ENCODE measurements around the gene MARS2.
"Not testable (repeated sequence)": the region's sequence is repeated elsewhere in the genome, so short reads cannot be mapped to it uniquely, and the experiment has no call there.

The MARS2 gene

GRCh38 chr2:197706839-197707207 lies 1.7 kb downstream of the MARS2 start:
- ChIA-PET CTCF (interaction anchor here (0.6 to 0.7 kb wide), 3 partner anchors 54 to 609 kb away, joined by 3 to 4 read pairs (median 3); no protein-coding TSS in a partner anchor), POLR2A (interaction anchor here (1.2 to 2.8 kb wide), 2 partner anchors 191 to 207 kb away, joined by 5 to 17 read pairs; partner anchors contain the start of genes HSPD1, HSPE1 and MOB4)
- no peak for TF ChIP-seq SUZ12 (IDR thresholded peaks at IDR 0.05)
- TF ChIP-seq ZNF384 (IDR thresholded peaks at IDR 0.05), result no peak
- no peak for TF ChIP-seq TARDBP (IDR thresholded peaks at IDR 0.05)
- no peak for TF ChIP-seq SP1 (IDR thresholded peaks at IDR 0.05)
- no peak for TF ChIP-seq FOXA1 (IDR thresholded peaks at IDR 0.05)
- no peak for TF ChIP-seq HDGF (IDR thresholded peaks at IDR 0.05; ENCODE audit: borderline replicate concordance)
- TF ChIP-seq ELF4 (IDR thresholded peaks at IDR 0.05), result no peak
- no peak for TF ChIP-seq BHLHE40 (IDR thresholded peaks at IDR 0.05; ENCODE audit: borderline replicate concordance)
- no peak for TF ChIP-seq FOXK2 (IDR thresholded peaks at IDR 0.05)
- TF ChIP-seq NFRKB (IDR thresholded peaks at IDR 0.05), result no peak
- TF ChIP-seq L3MBTL2 (conservative IDR thresholded peaks at IDR 0.05), result no peak
- no peak for TF ChIP-seq LEF1 (IDR thresholded peaks at IDR 0.05; ENCODE audit: borderline replicate concordance)
- DNase-seq (ENCODE audit: extremely low spot score), result peak; percentile 12

- ChIA-PET POLR2A (no interaction called here), CTCF (interaction anchor here (0.6 to 0.7 kb wide), 3 partner anchors 53 to 1982 kb away, joined by 3 to 6 read pairs (median 3); no protein-coding TSS in a partner anchor)
- TF ChIP-seq SUZ12 (IDR thresholded peaks at IDR 0.05) (no peak), NFRKB (IDR thresholded peaks at IDR 0.05) (no peak), FOXM1 (IDR thresholded peaks at IDR 0.05; ENCODE audit: borderline replicate concordance) (no peak), ZNF384 (IDR thresholded peaks at IDR 0.05) (no peak), HDGF (IDR thresholded peaks at IDR 0.05; ENCODE audit: borderline replicate concordance) (no peak), ELF4 (IDR thresholded peaks at IDR 0.05) (no peak), LEF1 (IDR thresholded peaks at IDR 0.05; ENCODE audit: borderline replicate concordance) (no peak), ARNT (IDR thresholded peaks at IDR 0.05) (no peak), BHLHE40 (IDR thresholded peaks at IDR 0.05; ENCODE audit: borderline replicate concordance) (no peak), FOXA1 (IDR thresholded peaks at IDR 0.05) (no peak), PKNOX1 (IDR thresholded peaks at IDR 0.05) (no peak), SP1 (IDR thresholded peaks at IDR 0.05) (no peak), CTBP1 (IDR thresholded peaks at IDR 0.05; ENCODE audit: borderline replicate concordance) (no peak), FOXK2 (IDR thresholded peaks at IDR 0.05) (no peak), TARDBP (IDR thresholded peaks at IDR 0.05) (no peak), L3MBTL2 (conservative IDR thresholded peaks at IDR 0.05) (no peak)
- DNase-seq (ENCODE audit: extremely low spot score), result peak; percentile 23
These were observed 2.4 kb downstream of the MARS2 start for GRCh38 chr2:197707316-197708213.

GRCh38 chr2:197708331-197708730 lies 3.2 kb downstream of the MARS2 start:
- TF ChIP-seq ZNF384 (IDR thresholded peaks at IDR 0.05) (no peak), FOXM1 (IDR thresholded peaks at IDR 0.05; ENCODE audit: borderline replicate concordance) (no peak), ARNT (IDR thresholded peaks at IDR 0.05) (no peak), L3MBTL2 (conservative IDR thresholded peaks at IDR 0.05) (no peak), FOXK2 (IDR thresholded peaks at IDR 0.05) (no peak), SP1 (IDR thresholded peaks at IDR 0.05) (no peak), LEF1 (IDR thresholded peaks at IDR 0.05; ENCODE audit: borderline replicate concordance) (no peak), NFRKB (IDR thresholded peaks at IDR 0.05) (no peak), ELF4 (IDR thresholded peaks at IDR 0.05) (no peak), PKNOX1 (IDR thresholded peaks at IDR 0.05) (no peak), SUZ12 (IDR thresholded peaks at IDR 0.05) (no peak), TARDBP (IDR thresholded peaks at IDR 0.05) (no peak), CTBP1 (IDR thresholded peaks at IDR 0.05; ENCODE audit: borderline replicate concordance) (no peak), BHLHE40 (IDR thresholded peaks at IDR 0.05; ENCODE audit: borderline replicate concordance) (no peak), HDGF (IDR thresholded peaks at IDR 0.05; ENCODE audit: borderline replicate concordance) (no peak)
- no peak for DNase-seq (ENCODE audit: extremely low spot score)
- POLR2A ChIA-PET, result no interaction called here
- CTCF ChIA-PET, result interaction anchor here (0.6 kb wide), 1 partner anchor 1981 kb away, joined by 6 read pairs; no protein-coding TSS in a partner anchor

GRCh38 chr2:197709140-197709539 lies 4.0 kb downstream of the MARS2 start:
- CTCF ChIA-PET; DNase-seq (ENCODE audit: extremely low spot score); POLR2A ChIA-PET: not testable (repeated sequence)

- no peak for TF ChIP-seq FOXM1 (IDR thresholded peaks at IDR 0.05; ENCODE audit: borderline replicate concordance)
- no peak for TF ChIP-seq PKNOX1 (IDR thresholded peaks at IDR 0.05)
- no peak for TF ChIP-seq ARNT (IDR thresholded peaks at IDR 0.05)
- TF ChIP-seq FOXA1 (IDR thresholded peaks at IDR 0.05), result no peak
- no peak for TF ChIP-seq ZNF384 (IDR thresholded peaks at IDR 0.05)
- no peak for TF ChIP-seq L3MBTL2 (conservative IDR thresholded peaks at IDR 0.05)
- TF ChIP-seq TARDBP (IDR thresholded peaks at IDR 0.05), result no peak
- no peak for TF ChIP-seq SUZ12 (IDR thresholded peaks at IDR 0.05)
- no peak for TF ChIP-seq ELF4 (IDR thresholded peaks at IDR 0.05)
- no peak for TF ChIP-seq LEF1 (IDR thresholded peaks at IDR 0.05; ENCODE audit: borderline replicate concordance)
- no peak for TF ChIP-seq NFRKB (IDR thresholded peaks at IDR 0.05)
- TF ChIP-seq CTBP1 (IDR thresholded peaks at IDR 0.05; ENCODE audit: borderline replicate concordance), result no peak
- TF ChIP-seq BHLHE40 (IDR thresholded peaks at IDR 0.05; ENCODE audit: borderline replicate concordance), result no peak
- no peak for TF ChIP-seq FOXK2 (IDR thresholded peaks at IDR 0.05)
- TF ChIP-seq SP1 (IDR thresholded peaks at IDR 0.05), result no peak
- no peak for TF ChIP-seq HDGF (IDR thresholded peaks at IDR 0.05; ENCODE audit: borderline replicate concordance)
- ChIA-PET POLR2A (no interaction called here), CTCF (no interaction called here)
- DNase-seq (ENCODE audit: extremely low spot score), result no peak
These were observed 5.4 kb downstream of the MARS2 start for GRCh38 chr2:197710424-197711042.
